Measurements from ENCODE around the gene CYP2S1. TPM values are rescaled to one million over a fixed set of nuclear protein-coding genes. Genes with fewer than 3 reads are reported as not detected.

CYP2S1 gene
- total and polyA plus RNA-seq, 2 experiments from 2014 or later: 130 to 315 TPM

GRCh38 chr19:41230067-41230857 lies 37.2 kb downstream of the CYP2S1 start:
- Histone ChIP-seq H3K9me2 (ENCODE audit: insufficient read depth) (no peaks in the 10 kb centered on the region), H3K36me3 (ENCODE audit: insufficient read depth) (no peaks in the 10 kb centered on the region), H3K79me2 (replicated peaks; ENCODE audit: insufficient read depth) (no peaks in the 10 kb centered on the region), H3K27me3 (ENCODE audit: insufficient read depth) (no peaks in the 10 kb centered on the region), H3K4me2 (no peak overlapping the region), H3K27ac (ENCODE audit: low read depth) (no peak overlapping the region), H3K4me1 (ENCODE audit: insufficient read depth) (peaks cover 10% of the 10 kb centered on the region), H3K4me3 (no peak overlapping the region), H2AFZ (no peak overlapping the region), H3F3A (replicated peaks; ENCODE audit: low read depth) (peaks cover 18% of the 10 kb centered on the region), H4K20me1 (replicated peaks; ENCODE audit: insufficient read depth) (no peaks in the 10 kb centered on the region)
- no peaks in the 10 kb centered on the region for H3K9me3 Mint-ChIP-seq
- no peak overlapping the region for H3K4me3 Mint-ChIP-seq
- no peak for TF ChIP-seq EZH2phosphoT487 (IDR thresholded peaks at IDR 0.05; ENCODE audit: unreplicated experiment)
- TF ChIP-seq STAT1 (IDR thresholded peaks at IDR 0.05; ENCODE audit: unreplicated experiment): no peak
- TF ChIP-seq REST (IDR thresholded peaks at IDR 0.05; ENCODE audit: unreplicated experiment): no peak
- TF ChIP-seq POLR2AphosphoS5 (IDR thresholded peaks at IDR 0.05; ENCODE audit: low read depth): no peak
- TF ChIP-seq NANOG (IDR thresholded peaks at IDR 0.05; ENCODE audit: borderline replicate concordance): no peak
- no peak for TF ChIP-seq CREB1 (CRISPR knock-in tag; IDR thresholded peaks at IDR 0.05; ENCODE audit: low read depth)
- no peak for TF ChIP-seq ETS1 (IDR thresholded peaks at IDR 0.05)
- no peak for TF ChIP-seq ZNF114 (CRISPR knock-in tag; IDR thresholded peaks at IDR 0.05)
- TF ChIP-seq CTCF (conservative IDR thresholded peaks at IDR 0.05; ENCODE audit: low read depth in 2 of 2): no peak
- TF ChIP-seq EZH2 (IDR thresholded peaks at IDR 0.05; ENCODE audit: low read depth, unreplicated experiment): no peak
- no peak for TF ChIP-seq ZNF462 (CRISPR knock-in tag; IDR thresholded peaks at IDR 0.05)
- peaks cover 14% of the 10 kb centered on the region for H3K4me1 Mint-ChIP-seq
- DNase-seq (ENCODE audit: low spot score) (no peak), ATAC-seq (no peak)
- no peaks in the 10 kb centered on the region for H3K36me3 Mint-ChIP-seq (ENCODE audit: low read depth)
- peaks cover 5% of the 10 kb centered on the region for H3K27me3 Mint-ChIP-seq (ENCODE audit: insufficient read depth, low read depth, poor library complexity)
- H3K27ac Mint-ChIP-seq: no peak overlapping the region

All from GM23338 (cell line).